GM13976 (cell line): ENCODE measurements around the gene C3orf18.

Experiments
- DNase-seq: peaks from one replicate; pipeline ENCODE4 v3.0.0; 2012; ENCODE audit warnings: low spot score
- CTCF ChIP-seq: IDR thresholded peaks from 2 replicates; pipeline ENCODE4 v1.5.1; 2012; ENCODE audit warnings: borderline replicate concordance, mild to moderate bottlenecking; ENCODE audit not compliant: insufficient read depth; ENCODE audit errors: extremely low read depth, missing control alignments, control extremely low read depth
- in situ Hi-C: fragments of 300-500 bp; cut with MboI; formaldehyde crosslinking; loops from one replicate; pipeline ENCODE4 v1.12.0; 2022; ENCODE audit warnings: low sequenced_read_pairs, mixed read lengths, inconsistent platforms; ENCODE audit not compliant: unreplicated experiment

C3orf18 gene

GRCh38 chr3:50604110-50604621 lies 36.6 kb upstream of the C3orf18 start:
- DNase-seq: no peak
- in situ Hi-C loops: no loop called here
- no peak for TF ChIP-seq CTCF

GRCh38 chr3:50603261-50604109 lies 35.9 kb upstream of the C3orf18 start:
- no peak for TF ChIP-seq CTCF
- in situ Hi-C loops: no loop called here
- no peak for DNase-seq

- TF ChIP-seq CTCF: no peak
- DNase-seq: no peak
- in situ Hi-C loops: no loop called here
These were observed 35.1 kb upstream of the C3orf18 start for GRCh38 chr3:50602595-50603191.

- DNase-seq: no peak
- no peak for TF ChIP-seq CTCF
- in situ Hi-C loops: no loop called here
These were observed 33.5 kb upstream of the C3orf18 start for GRCh38 chr3:50600841-50601591.

GRCh38 chr3:50600141-50600753 lies 32.7 kb upstream of the C3orf18 start:
- no peak for TF ChIP-seq CTCF
- in situ Hi-C loops: no loop called here
- no peak for DNase-seq

GRCh38 chr3:50599716-50600118 lies 32.2 kb upstream of the C3orf18 start:
- in situ Hi-C loops: no loop called here
- TF ChIP-seq CTCF: no peak
- DNase-seq: no peak
